AG20443 (cell line): ENCODE measurements around the gene DCT.
"Not testable (repeated sequence)": the region's sequence is repeated elsewhere in the genome, so short reads cannot be mapped to it uniquely, and the experiment has no call there.

Source experiments
- DNase-seq: peaks from one replicate; pipeline ENCODE4 v3.0.0; 2012; ENCODE audit warnings: low spot score, mixed read lengths

The DCT gene

GRCh38 chr13:94479616-94480015, at the start of gene DCT:
Gene DCT, minus strand, starts transcription at chr13:94479682. Its CDS starts 427 bp downstream, at chr13:94479255.
- no peak for DNase-seq

- DNase-seq: not testable (repeated sequence)
Observed at GRCh38 chr13:94526956-94527355, 47.5 kb upstream of the DCT start.

DNA sequence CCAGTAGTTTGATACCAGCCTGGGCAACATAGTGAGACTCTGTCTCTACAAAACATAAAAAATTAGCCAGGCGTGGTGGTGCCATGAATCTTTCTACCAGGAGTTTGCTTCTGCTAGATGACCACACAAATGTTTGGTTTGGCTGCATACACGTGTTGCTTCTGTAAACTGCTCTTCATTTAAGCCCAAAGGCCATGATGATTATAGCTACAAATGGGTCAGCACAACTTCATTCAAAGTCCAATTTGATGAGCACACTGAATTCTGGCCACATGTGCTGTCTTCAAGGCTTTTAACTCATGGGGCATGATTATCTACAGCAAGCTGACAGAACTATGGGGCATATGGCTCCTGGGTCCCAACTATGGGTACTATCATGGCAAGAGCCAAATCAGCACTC, 46.3 kb upstream of the DCT start:
- DNase-seq: no peak

DNA sequence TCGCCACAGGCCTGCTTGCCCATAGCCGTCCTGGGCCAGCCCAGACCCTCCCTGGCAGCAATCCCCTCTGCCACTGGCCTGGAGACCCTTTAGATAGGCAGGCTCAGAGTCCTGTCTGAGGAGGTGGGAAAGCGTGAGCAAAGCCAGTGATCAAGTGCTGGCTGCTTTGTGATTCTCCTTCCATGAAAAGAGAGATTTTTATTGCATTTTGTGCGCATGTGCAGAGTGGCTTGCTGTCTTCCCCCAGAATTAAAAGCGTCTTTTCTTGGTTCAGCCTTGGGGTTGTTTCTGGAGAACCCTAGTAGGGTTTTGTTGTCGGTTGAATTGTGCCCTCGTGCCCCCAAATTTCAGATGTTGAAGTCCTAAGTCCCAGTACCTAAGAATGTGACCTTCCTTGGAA, 44.9 kb upstream of the DCT start:
- DNase-seq: no peak

- DNase-seq: no peak
Observed at GRCh38 chr13:94520001-94520400, 40.5 kb upstream of the DCT start.

GRCh38 chr13:94516456-94516855, 37.0 kb upstream of the DCT start:
- DNase-seq: no peak

GRCh38 chr13:94515911-94516310, 36.4 kb upstream of the DCT start:
- DNase-seq: no peak

GRCh38 chr13:94515374-94515773, 35.9 kb upstream of the DCT start:
- DNase-seq: no peak

GRCh38 chr13:94513026-94513425, 33.5 kb upstream of the DCT start:
- DNase-seq: no peak

GRCh38 chr13:94505730-94506129, 26.2 kb upstream of the DCT start:
- no peak for DNase-seq

GRCh38 chr13:94503851-94504250, 24.4 kb upstream of the DCT start:
- no peak for DNase-seq

- DNase-seq: not testable (repeated sequence)
Observed at GRCh38 chr13:94498831-94499230, 19.3 kb upstream of the DCT start.

DNA sequence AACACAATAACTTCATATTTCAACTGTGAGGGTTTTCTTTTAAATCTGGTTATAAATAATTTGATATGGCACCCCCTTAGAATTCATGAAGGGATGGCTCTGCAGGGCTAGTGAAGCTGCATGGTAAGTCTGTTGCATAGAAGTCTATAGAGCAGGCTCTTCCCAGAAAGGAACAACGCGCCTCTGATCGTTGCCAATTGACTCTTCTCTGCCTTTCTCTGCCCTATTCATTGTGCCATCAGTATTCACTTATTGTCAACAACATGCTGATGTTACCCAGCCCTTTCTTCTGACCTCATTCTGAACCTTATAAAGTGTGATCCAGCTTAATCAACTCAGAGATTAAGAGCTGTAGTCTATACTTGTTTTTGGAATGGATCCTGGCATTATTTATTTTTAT, 16.3 kb upstream of the DCT start:
- no peak for DNase-seq

- no peak for DNase-seq
Observed at GRCh38 chr13:94494026-94494425, 14.5 kb upstream of the DCT start.

DNA sequence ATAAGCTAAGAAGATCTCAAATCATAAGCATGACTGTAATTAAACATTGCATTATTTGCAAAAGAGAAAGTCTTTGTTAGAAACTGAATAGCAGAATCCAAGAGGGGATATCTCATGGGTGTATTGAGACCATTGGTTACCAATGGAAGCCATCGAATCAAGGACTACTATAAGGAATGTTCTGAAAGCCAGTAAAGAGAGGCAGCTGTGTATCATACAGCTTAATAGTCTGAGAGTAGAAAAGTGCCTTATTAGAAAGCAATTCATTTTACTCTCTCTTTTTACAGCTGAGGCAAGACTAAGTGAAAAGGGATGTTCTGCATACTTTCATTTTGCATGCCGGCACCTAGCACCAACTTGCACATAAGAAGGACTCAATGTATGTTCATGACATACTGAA, 7.6 kb upstream of the DCT start:
- no peak for DNase-seq

- DNase-seq: no peak
Observed at GRCh38 chr13:94483970-94484369, 4.5 kb upstream of the DCT start.

- DNase-seq: peak; percentile 80
Observed at GRCh38 chr13:94481941-94482340, 2.5 kb upstream of the DCT start.

GRCh38 chr13:94480672-94481145, 1.2 kb upstream of the DCT start:
- DNase-seq: peak; percentile 63

GRCh38 chr13:94478913-94479312, 569 bp downstream of the DCT start:
- DNase-seq: no peak

DNA sequence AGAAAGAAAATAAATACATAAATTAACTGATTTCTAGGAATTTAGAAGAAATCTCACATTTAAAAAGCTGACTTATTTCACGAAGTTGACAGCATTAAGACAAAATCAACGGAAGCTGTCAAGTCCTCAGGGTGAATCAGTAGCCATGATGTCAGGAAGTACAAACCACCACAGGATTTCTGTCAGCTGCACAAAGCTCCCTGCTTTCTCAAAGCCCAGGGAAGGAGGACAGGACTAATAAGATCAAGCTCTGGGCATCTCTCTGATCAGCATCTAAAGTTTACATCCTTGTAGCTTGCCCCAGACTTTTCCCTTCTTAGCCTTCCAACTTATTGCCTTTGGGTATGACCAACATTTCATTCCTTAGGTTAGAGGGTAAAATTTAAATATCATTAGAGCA, 9.4 kb downstream of the DCT start:
- DNase-seq: no peak

DNA sequence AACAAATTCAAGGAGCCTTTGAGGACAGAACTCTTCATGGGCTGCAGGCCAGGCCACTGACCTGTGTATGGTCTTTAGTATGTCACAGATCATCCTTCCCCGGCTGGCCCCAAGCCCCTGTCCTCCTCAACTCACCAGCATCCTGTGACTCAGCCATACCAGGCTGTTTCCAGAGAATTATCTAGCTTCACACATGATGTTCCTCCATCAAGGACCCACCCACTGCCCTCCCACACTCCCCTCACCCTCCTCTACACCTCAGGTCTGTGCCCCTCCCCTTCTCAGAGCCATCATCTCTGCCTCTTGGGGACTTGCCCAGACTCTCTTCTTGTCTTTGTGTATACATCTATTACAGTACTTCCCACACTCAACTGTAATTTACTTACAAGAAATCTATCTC, 14.7 kb downstream of the DCT start:
- no peak for DNase-seq

DNA sequence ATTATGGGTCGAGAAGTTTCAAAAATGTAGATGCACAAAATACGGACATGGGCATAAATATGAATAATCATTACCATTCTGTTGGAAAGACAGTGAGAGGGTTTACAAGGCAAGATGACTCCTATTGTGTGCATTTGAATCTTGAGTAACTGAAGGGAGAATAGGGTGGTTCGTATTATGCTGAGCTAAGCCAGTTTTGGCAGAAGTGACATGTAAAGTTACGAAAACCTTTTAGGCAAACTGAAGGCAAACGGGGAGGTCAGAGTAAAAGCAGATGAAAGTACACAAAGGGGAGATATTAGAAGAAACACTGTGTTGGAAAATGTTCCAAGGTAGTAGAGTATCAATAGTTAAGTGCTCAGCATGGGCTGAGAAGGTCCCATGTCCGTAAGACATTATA, 16.8 kb downstream of the DCT start:
- no peak for DNase-seq

GRCh38 chr13:94459116-94459515, 20.4 kb downstream of the DCT start:
- no peak for DNase-seq

DNA sequence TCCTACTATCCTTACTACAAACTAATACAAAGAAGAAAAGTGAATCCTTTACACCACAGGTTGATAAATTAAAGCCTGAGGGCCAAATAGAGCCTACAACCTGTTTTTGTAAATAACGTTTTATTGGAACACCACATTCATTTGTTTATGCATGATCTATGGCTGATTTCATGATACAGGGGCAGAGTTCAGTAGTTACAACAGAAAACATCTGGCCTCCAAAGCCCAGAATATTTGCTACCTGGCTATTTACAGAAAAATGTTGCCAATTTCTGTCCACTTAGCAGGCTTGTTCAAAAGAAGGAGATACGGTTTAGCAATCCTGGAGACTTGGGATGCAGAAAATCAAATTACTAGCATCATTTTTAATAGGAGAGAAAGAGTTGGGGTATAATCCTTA, 24.1 kb downstream of the DCT start:
- no peak for DNase-seq

- no peak for DNase-seq
Observed at GRCh38 chr13:94454906-94455305, 24.6 kb downstream of the DCT start.
